A673 (cell line): Measurements from ENCODE around the gene SOS1. TPM values are rescaled to one million over a fixed set of nuclear protein-coding genes. Genes with fewer than 3 reads are reported as not detected.
A peak's percentile ranks its signal among the peaks of the same experiment; 100 is the strongest.

Source experiments
- BruUV-seq: library from RNA; stranded (reverse); fragments of 400-500 nt; replicated peaks from 2 replicates; lab custom pipeline; 2021; lab: Mats Ljungman, UMichigan
- CTCF ChIA-PET: fragments of 300-600 bp; sonication (Branson Sonifier 250); formaldehyde crosslinking; loops from one replicate; lab custom pipeline; 2022; ENCODE audit warnings: antibody characterized with exemption; lab: Charles Lee
- POLR2A ChIA-PET: fragments of 300-600 bp; sonication (Branson Sonifier 250); formaldehyde crosslinking; loops from one replicate; lab custom pipeline; 2022; ENCODE audit warnings: antibody characterized with exemption; ENCODE audit not compliant: low non-redundant PET; lab: Charles Lee
- DNase-seq: peaks from one replicate; pipeline ENCODE4 v3.0.0-alpha.2; 2015; ENCODE audit warnings: low spot score
- H3K27ac ChIP-seq: fragments of 200-600 bp; sonication (generic); 2 replicates; pipeline ENCODE4 v1.5.1; 2016; ENCODE audit warnings: mixed run types, low read depth, mild to moderate bottlenecking, mixed read lengths, antibody characterized with exemption, low read length; ENCODE audit not compliant: poor library complexity, severe bottlenecking
- H3K27me3 ChIP-seq: fragments of 200-600 bp; sonication (generic); replicated peaks from 2 replicates; pipeline ENCODE4 v1.6.1; 2017; ENCODE audit warnings: mixed run types, low read depth, mild to moderate bottlenecking, mixed read lengths, antibody characterized with exemption, low read length; ENCODE audit not compliant: insufficient read depth, poor library complexity
- H3K36me3 ChIP-seq: fragments of 200-600 bp; sonication (generic); 2 replicates; pipeline ENCODE4 v1.6.1; 2016; ENCODE audit warnings: mixed run types, mild to moderate bottlenecking, mixed read lengths, antibody characterized with exemption, low read length; ENCODE audit not compliant: insufficient read depth, poor library complexity, severe bottlenecking
- H3K4me1 ChIP-seq: fragments of 200-600 bp; sonication (generic); 2 replicates; pipeline ENCODE4 v1.6.1; 2017; ENCODE audit warnings: mixed run types, mild to moderate bottlenecking, mixed read lengths, antibody characterized with exemption, low read length; ENCODE audit not compliant: insufficient read depth, poor library complexity, severe bottlenecking
- H3K4me3 ChIP-seq: fragments of 200-600 bp; sonication (generic); 2 replicates; pipeline ENCODE4 v1.5.1; 2016; ENCODE audit warnings: low read depth, mixed run types, mild to moderate bottlenecking, mixed read lengths, low read length; ENCODE audit not compliant: poor library complexity, severe bottlenecking
- H3K9me3 ChIP-seq: fragments of 200-600 bp; sonication (generic); 2 replicates; pipeline ENCODE4 v1.6.1; 2016; ENCODE audit warnings: mixed run types, low read depth, mild to moderate bottlenecking, mixed read lengths, antibody characterized with exemption, low read length; ENCODE audit not compliant: poor library complexity, severe bottlenecking
- EZH2 ChIP-seq: fragments of 200-600 bp; sonication (generic); IDR thresholded peaks from 2 replicates; pipeline ENCODE4 v1.6.1; 2017; ENCODE audit warnings: borderline replicate concordance, low read depth, mild to moderate bottlenecking, mixed read lengths, antibody characterized with exemption, low read length; ENCODE audit not compliant: poor library complexity, severe bottlenecking
- intact Hi-C: fragments of 100-400 bp; cut with micrococcal nuclease; formaldehyde crosslinking; loops from one replicate; pipeline ENCODE4 v1.10.0; 2022; ENCODE audit not compliant: unreplicated experiment
- total RNA-seq: library from RNA; stranded (reverse); gene quantifications from 2 replicates; pipeline ENCODE4 v1.2.3, GENCODE V29; 2021
- TF ChIP-seq, protein P1 (sequence below): fragments of 300-800, 200-600 bp; sonication (generic); conservative IDR thresholded peaks from 2 replicates; pipeline ENCODE4 v1.5.1; 2017; ENCODE audit warnings: low read depth, mild to moderate bottlenecking, antibody characterized with exemption, low read length, moderate library complexity, mixed read lengths

The SOS1 gene
- total RNA-seq, 1 experiment from 2014 or later, result 37.8 TPM

DNA sequence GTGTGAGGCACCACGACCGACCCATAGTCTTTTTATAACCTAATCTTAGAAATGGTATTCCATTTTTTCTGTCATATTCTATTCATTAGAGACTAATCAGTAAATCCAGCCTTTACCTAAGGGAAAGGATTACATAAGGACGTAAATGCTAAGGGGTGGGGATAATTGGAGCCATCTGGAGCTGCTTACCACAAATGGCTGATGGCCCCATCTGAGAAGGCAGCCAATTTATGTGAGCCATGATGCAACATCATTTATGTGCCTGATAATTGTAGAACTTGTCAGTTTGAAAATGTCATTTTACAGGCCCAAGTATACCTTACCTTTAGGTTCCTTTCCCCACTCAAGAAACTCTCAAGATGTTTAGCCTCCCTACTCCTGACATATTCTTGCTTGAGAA, 187.2 kb downstream of the SOS1 start:
- DNase-seq, result peak; percentile 78
- Histone ChIP-seq H3K4me3 (no peak overlapping the region), H3K27ac (peak overlapping the region; percentile 56), H3K9me3 (no peaks in the 10 kb centered on the region), H3K4me1 (peaks cover 14% of the 10 kb centered on the region), H3K36me3 (no peaks in the 10 kb centered on the region), H3K27me3 (no peaks in the 10 kb centered on the region)
- TF ChIP-seq EZH2, result no peak
- TF ChIP-seq, protein P1, sequence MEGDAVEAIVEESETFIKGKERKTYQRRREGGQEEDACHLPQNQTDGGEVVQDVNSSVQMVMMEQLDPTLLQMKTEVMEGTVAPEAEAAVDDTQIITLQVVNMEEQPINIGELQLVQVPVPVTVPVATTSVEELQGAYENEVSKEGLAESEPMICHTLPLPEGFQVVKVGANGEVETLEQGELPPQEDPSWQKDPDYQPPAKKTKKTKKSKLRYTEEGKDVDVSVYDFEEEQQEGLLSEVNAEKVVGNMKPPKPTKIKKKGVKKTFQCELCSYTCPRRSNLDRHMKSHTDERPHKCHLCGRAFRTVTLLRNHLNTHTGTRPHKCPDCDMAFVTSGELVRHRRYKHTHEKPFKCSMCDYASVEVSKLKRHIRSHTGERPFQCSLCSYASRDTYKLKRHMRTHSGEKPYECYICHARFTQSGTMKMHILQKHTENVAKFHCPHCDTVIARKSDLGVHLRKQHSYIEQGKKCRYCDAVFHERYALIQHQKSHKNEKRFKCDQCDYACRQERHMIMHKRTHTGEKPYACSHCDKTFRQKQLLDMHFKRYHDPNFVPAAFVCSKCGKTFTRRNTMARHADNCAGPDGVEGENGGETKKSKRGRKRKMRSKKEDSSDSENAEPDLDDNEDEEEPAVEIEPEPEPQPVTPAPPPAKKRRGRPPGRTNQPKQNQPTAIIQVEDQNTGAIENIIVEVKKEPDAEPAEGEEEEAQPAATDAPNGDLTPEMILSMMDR, result no peak
- no TSS peak for BruUV-seq
- ChIA-PET POLR2A (no interaction called here), CTCF (no interaction called here)
- intact Hi-C loops, result no loop called here

DNA sequence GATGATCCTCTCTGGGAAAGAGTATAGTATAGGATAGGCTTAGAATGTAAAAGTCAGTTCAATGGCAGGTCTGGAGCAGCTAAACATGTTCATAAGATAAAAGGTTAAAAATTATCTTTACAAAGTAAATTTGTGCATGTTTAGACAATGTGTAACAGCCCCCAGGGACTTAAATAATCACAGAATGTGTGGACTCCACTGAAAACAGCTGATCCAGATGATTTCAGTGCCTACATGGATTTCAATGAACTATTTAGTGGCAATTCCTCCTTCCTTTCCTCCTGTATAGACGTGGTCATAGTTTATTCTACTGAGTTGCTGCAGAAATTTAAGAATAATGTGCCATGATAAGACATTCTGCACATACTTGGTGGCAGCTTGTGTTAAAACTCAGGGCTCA, 188.3 kb downstream of the SOS1 start:
- intact Hi-C loops, result no loop called here
- BruUV-seq, result no TSS peak

More for the DNA sequence above, 188.3 kb downstream of the SOS1 start:
- Histone ChIP-seq H3K9me3 (no peaks in the 10 kb centered on the region), H3K27me3 (no peaks in the 10 kb centered on the region), H3K36me3 (no peaks in the 10 kb centered on the region), H3K27ac (no peak overlapping the region), H3K4me3 (no peak overlapping the region), H3K4me1 (peaks cover 14% of the 10 kb centered on the region)
- DNase-seq, result no peak
- ChIA-PET POLR2A (no interaction called here), CTCF (no interaction called here)
- TF ChIP-seq, protein P1, result no peak
- no peak for TF ChIP-seq EZH2

Other genes starting within 250 kb of the SOS1 start
- gene DHX57, start 245.1 kb downstream of the SOS1 start, total RNA-seq, result 30.6 and 33.2 TPM in 2 replicates
- 26.0 and 29.0 TPM in 2 replicates for gene MORN2, start 245.1 kb downstream of the SOS1 start, total RNA-seq
- 0.09 and 0.35 TPM in 2 replicates for gene ARHGEF33, start 231.2 kb downstream of the SOS1 start, total RNA-seq
- gene CDKL4, start 122.9 kb upstream of the SOS1 start, total RNA-seq, result 0.79 and 1.1 TPM in 2 replicates